PFSK-1 (cell line): ENCODE results near the gene ABCC10.

Experiments used
- FOXP2 ChIP-seq: optimal IDR thresholded peaks from 2 replicates; pipeline ENCODE3; 2011; ENCODE audit warnings: borderline replicate concordance, control low read depth, inconsistent platforms; ENCODE audit not compliant: insufficient read depth; ENCODE audit errors: extremely low read length, extremely low read depth
- POLR2AphosphoS5 ChIP-seq: IDR thresholded peaks from 2 replicates; pipeline ENCODE4 v1.6.1; 2012; ENCODE audit warnings: low read depth, mild to moderate bottlenecking, control low read depth, low read length, moderate library complexity
- SIN3A ChIP-seq: IDR thresholded peaks from 2 replicates; pipeline ENCODE4 v1.6.1; 2012; ENCODE audit warnings: mild to moderate bottlenecking, low read length, moderate library complexity, borderline replicate concordance; ENCODE audit not compliant: insufficient read depth
- TAF1 ChIP-seq: IDR thresholded peaks from 2 replicates; pipeline ENCODE4 v1.6.1; 2012; ENCODE audit warnings: low read length, control low read depth, borderline replicate concordance; ENCODE audit not compliant: insufficient read depth
- TF ChIP-seq, protein P1 (sequence below), 2 experiments: IDR thresholded peaks; 2 replicates each; pipeline versions ENCODE4 v1.6.1 to v1.8.0; 2011 to 2012; ENCODE audit warnings: low read depth in 2 of 2, low read length in 2 of 2, control low read depth in 1 of 2, inconsistent platforms in 1 of 2, mild to moderate bottlenecking in 1 of 2, moderate library complexity in 1 of 2; ENCODE audit not compliant: insufficient read depth in 1 of 2

ABCC10 gene

DNA sequence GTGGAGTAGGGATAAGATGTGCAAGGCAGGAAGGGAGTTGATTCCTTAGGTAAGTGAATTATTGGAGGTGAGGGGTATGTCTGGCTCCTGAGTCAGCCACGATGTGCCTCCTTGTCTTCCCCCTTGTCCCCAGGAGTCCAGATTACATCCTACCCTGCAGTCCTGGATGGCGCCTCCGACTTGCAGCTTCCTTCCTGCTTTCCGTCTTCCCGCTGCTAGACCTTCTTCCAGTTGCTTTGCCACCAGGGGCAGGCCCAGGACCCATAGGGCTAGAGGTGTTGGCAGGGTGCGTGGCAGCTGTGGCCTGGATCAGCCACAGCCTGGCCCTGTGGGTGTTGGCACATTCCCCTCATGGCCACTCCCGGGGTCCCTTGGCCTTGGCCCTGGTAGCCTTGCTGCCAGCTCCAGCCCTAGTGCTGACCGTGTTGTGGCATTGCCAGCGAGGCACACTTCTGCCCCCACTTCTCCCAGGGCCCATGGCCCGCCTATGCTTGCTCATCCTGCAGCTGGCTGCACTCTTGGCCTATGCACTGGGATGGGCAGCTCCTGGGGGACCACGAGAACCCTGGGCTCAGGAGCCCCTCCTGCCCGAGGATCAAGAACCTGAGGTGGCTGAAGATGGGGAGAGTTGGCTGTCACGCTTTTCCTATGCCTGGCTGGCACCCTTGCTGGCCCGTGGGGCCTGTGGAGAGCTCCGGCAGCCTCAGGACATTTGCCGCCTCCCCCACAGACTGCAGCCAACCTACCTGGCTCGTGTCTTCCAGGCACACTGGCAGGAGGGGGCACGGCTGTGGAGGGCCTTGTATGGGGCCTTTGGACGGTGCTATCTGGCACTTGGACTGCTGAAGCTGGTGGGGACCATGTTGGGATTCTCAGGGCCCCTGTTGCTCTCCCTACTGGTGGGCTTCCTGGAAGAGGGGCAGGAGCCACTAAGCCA lies 4.9 kb downstream of the ABCC10 start:
- TF ChIP-seq POLR2AphosphoS5 (no peak), SIN3A (no peak), FOXP2 (no peak)
- TF ChIP-seq, protein P1, sequence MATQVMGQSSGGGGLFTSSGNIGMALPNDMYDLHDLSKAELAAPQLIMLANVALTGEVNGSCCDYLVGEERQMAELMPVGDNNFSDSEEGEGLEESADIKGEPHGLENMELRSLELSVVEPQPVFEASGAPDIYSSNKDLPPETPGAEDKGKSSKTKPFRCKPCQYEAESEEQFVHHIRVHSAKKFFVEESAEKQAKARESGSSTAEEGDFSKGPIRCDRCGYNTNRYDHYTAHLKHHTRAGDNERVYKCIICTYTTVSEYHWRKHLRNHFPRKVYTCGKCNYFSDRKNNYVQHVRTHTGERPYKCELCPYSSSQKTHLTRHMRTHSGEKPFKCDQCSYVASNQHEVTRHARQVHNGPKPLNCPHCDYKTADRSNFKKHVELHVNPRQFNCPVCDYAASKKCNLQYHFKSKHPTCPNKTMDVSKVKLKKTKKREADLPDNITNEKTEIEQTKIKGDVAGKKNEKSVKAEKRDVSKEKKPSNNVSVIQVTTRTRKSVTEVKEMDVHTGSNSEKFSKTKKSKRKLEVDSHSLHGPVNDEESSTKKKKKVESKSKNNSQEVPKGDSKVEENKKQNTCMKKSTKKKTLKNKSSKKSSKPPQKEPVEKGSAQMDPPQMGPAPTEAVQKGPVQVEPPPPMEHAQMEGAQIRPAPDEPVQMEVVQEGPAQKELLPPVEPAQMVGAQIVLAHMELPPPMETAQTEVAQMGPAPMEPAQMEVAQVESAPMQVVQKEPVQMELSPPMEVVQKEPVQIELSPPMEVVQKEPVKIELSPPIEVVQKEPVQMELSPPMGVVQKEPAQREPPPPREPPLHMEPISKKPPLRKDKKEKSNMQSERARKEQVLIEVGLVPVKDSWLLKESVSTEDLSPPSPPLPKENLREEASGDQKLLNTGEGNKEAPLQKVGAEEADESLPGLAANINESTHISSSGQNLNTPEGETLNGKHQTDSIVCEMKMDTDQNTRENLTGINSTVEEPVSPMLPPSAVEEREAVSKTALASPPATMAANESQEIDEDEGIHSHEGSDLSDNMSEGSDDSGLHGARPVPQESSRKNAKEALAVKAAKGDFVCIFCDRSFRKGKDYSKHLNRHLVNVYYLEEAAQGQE (IDR thresholded peaks at IDR 0.05; ENCODE audit: insufficient read depth in 1 of 2, low read depth in 2 of 2, low read length in 2 of 2): no peak

DNA sequence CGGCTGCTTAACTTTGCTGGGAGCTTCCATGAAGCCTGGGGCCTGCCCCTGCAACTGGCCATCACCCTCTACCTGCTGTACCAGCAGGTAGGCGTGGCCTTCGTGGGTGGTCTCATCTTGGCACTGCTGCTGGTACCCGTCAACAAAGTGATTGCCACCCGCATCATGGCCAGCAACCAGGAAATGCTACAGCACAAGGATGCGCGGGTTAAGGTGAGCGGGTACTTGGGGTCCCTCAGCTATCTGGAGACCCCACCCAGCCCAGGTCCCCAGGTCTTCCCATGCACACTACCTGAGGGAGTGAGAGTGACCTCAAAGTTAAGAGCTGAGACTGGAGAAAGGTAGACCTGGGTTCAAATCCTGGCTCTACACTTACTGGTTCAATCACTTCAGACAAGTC lies 5.8 kb downstream of the ABCC10 start:
- TF ChIP-seq FOXP2: no peak
- TF ChIP-seq, protein P1 (IDR thresholded peaks at IDR 0.05; ENCODE audit: insufficient read depth in 1 of 2, low read depth in 2 of 2, low read length in 2 of 2): no peak
- TF ChIP-seq POLR2AphosphoS5: no peak
- TF ChIP-seq TAF1: no peak
- TF ChIP-seq SIN3A: no peak

DNA sequence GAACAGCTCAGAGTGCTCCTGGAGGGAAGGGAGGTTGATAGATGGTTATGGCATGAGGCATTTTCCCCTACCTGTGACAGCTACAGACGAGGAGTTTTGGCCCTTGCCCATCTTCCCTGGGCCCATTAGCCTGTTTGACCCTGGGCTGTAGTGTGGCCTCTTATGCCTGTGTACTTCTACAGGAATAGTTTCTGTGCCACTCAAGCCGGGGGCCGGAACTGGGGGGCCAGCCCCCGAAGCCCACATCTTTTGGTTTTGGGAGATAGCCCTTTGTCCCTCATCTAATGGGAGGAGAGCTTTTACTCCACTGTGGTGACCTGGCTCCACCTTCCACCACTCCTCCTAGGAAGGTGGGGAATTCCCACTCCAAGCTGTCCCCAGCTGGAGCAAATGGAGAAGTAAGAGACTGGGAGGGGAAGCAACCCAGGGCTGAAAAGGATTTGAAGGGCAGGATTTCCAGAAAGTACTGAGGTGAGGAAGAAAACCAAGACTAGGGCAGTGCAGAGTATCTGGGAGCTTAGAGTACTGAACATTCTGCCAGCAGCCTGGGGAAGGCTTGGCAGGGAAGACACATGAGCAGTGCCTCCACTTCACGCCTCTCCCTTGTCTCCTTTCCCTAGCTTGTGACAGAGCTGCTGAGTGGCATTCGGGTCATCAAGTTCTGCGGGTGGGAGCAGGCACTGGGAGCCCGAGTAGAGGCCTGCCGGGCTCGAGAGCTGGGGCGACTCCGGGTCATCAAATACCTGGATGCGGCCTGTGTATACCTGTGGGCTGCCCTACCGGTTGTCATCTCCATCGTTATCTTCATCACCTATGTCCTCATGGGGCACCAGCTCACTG lies 6.9 kb downstream of the ABCC10 start:
- TF ChIP-seq POLR2AphosphoS5 (no peak), SIN3A (no peak), TAF1 (no peak), FOXP2 (no peak)
- TF ChIP-seq, protein P1 (IDR thresholded peaks at IDR 0.05; ENCODE audit: insufficient read depth in 1 of 2, low read depth in 2 of 2, low read length in 2 of 2): no peak

DNA sequence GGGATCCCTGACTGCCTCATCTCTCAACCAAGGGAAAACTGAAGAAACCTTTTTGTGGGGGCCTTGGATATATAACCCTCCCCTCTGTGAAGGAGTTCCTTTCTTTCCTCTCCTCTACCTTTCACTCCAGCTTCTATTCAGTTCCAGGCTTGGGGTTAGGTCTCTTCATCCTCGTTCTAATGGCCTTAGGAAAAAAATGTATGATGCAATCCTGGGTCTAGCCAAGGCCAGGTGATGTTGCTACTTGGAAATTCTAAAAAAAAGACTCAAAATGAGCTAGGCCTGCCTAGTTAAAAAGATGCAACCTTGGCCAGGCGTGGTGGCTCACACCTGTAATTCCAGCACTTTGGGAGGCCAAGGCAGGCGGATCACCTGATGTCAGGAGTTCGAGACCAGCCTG lies 7.6 kb downstream of the ABCC10 start:
- no peak for TF ChIP-seq FOXP2
- TF ChIP-seq TAF1: no peak
- TF ChIP-seq, protein P1 (IDR thresholded peaks at IDR 0.05; ENCODE audit: insufficient read depth in 1 of 2, low read depth in 2 of 2, low read length in 2 of 2): no peak
- TF ChIP-seq POLR2AphosphoS5: no peak
- no peak for TF ChIP-seq SIN3A
